Neural cell (in vitro differentiated cells): Measurements from ENCODE around the gene FAM32A. TPM values are rescaled to one million over a fixed set of nuclear protein-coding genes. Genes with fewer than 3 reads are reported as not detected.

Source experiments
- H2AFZ ChIP-seq: fragments of 200-600, 300-800 bp; sonication (generic), shearing (Covaris generic); 2 replicates; pipeline ENCODE4 v1.6.0; 2014; ENCODE audit warnings: low read depth, mild to moderate bottlenecking, antibody characterized with exemption, low read length, moderate library complexity
- H3F3A ChIP-seq: fragments of 200-600 bp; shearing (Covaris generic); 2 replicates; pipeline ENCODE4 v1.6.1; 2016; ENCODE audit warnings: mild to moderate bottlenecking, moderate library complexity, mixed read lengths, antibody characterized with exemption, low read length; ENCODE audit not compliant: insufficient read depth, poor library complexity, severe bottlenecking
- H3K27ac ChIP-seq: fragments of 200-600, 300-800 bp; sonication (generic), shearing (Covaris generic); 2 replicates; pipeline ENCODE4 v1.5.1; 2014; ENCODE audit warnings: mild to moderate bottlenecking, low read length, moderate library complexity
- H3K27me3 ChIP-seq: fragments of 300-800, 200-600 bp; sonication (generic), shearing (Covaris generic); 2 replicates; pipeline ENCODE4 v1.6.0; 2014; ENCODE audit warnings: mild to moderate bottlenecking, low read depth, low read length, moderate library complexity; ENCODE audit not compliant: insufficient read depth
- H3K36me3 ChIP-seq: fragments of 300-800, 200-600 bp; sonication (generic), shearing (Covaris generic); 2 replicates; pipeline ENCODE4 v1.5.1; 2014; ENCODE audit warnings: mild to moderate bottlenecking, antibody characterized with exemption, low read length, moderate library complexity; ENCODE audit not compliant: insufficient read depth
- H3K4me2 ChIP-seq: fragments of 300-800, 200-600 bp; sonication (generic), shearing (Covaris generic); 2 replicates; pipeline ENCODE4 v1.6.0; 2014; ENCODE audit warnings: mild to moderate bottlenecking, low read length
- H3K4me3 ChIP-seq: fragments of 300-800, 200-600 bp; sonication (generic), shearing (Covaris generic); 2 replicates; pipeline ENCODE4 v1.5.1; 2014; ENCODE audit warnings: mild to moderate bottlenecking, low read length, moderate library complexity
- H3K79me2 ChIP-seq: fragments of 200-600 bp; shearing (Covaris generic); replicated peaks from 2 replicates; pipeline ENCODE4 v1.6.0; 2014; ENCODE audit warnings: mild to moderate bottlenecking, low read length, moderate library complexity; ENCODE audit not compliant: insufficient read depth
- H3K9ac ChIP-seq: fragments of 300-800, 200-600 bp; sonication (generic), shearing (Covaris generic); 2 replicates; pipeline ENCODE4 v1.6.1; 2016; ENCODE audit warnings: mild to moderate bottlenecking, low read length, mixed read lengths
- H3K9me2 ChIP-seq: fragments of 200-600 bp; shearing (Covaris generic); 2 replicates; pipeline ENCODE4 v1.6.1; 2016; ENCODE audit warnings: mild to moderate bottlenecking, low read length, mixed read lengths; ENCODE audit not compliant: insufficient read depth
- H3K9me3 ChIP-seq: fragments of 200-600, 300-800 bp; sonication (generic), shearing (Covaris generic); 2 replicates; pipeline ENCODE4 v1.6.1; 2016; ENCODE audit warnings: mild to moderate bottlenecking, mixed run types, low read length, moderate library complexity, mixed read lengths
- H4K20me1 ChIP-seq: fragments of 200-600 bp; shearing (Covaris generic); 2 replicates; pipeline ENCODE4 v1.6.1; 2016; ENCODE audit warnings: mild to moderate bottlenecking, mixed run types; ENCODE audit not compliant: insufficient read depth
- EP300 ChIP-seq: fragments of 450-650 bp; conservative IDR thresholded peaks from 2 replicates; pipeline ENCODE4 v1.6.1; 2014; ENCODE audit warnings: antibody characterized with exemption, mild to moderate bottlenecking, moderate library complexity; ENCODE audit not compliant: poor library complexity, severe bottlenecking
- EZH2 ChIP-seq: fragments of 200-600, 300-800 bp; shearing (Covaris generic), sonication (generic); IDR thresholded peaks from 2 replicates; pipeline ENCODE4 v1.6.1; 2014; ENCODE audit warnings: antibody characterized with exemption, low read length, borderline replicate concordance, mild to moderate bottlenecking; ENCODE audit not compliant: insufficient read depth, poor library complexity, severe bottlenecking
- MXI1 ChIP-seq: fragments of 450-650 bp; conservative IDR thresholded peaks from 2 replicates; pipeline ENCODE4 v1.6.1; 2014; ENCODE audit warnings: antibody characterized with exemption, mild to moderate bottlenecking; ENCODE audit not compliant: poor library complexity, severe bottlenecking
- POLR2AphosphoS5 ChIP-seq: IDR thresholded peaks from 2 replicates; pipeline ENCODE4 v1.6.1; 2012
- RAD21 ChIP-seq: fragments of 450-650 bp; conservative IDR thresholded peaks from 2 replicates; pipeline ENCODE4 v1.6.1; 2014; ENCODE audit warnings: antibody characterized with exemption, mild to moderate bottlenecking, moderate library complexity
- SMC3 ChIP-seq: fragments of 450-650 bp; conservative IDR thresholded peaks from 2 replicates; pipeline ENCODE4 v1.6.1; 2014; ENCODE audit warnings: antibody characterized with exemption, mild to moderate bottlenecking, moderate library complexity; ENCODE audit not compliant: poor library complexity
- TAF1 ChIP-seq: IDR thresholded peaks from 2 replicates; pipeline ENCODE4 v1.6.1; 2012; ENCODE audit warnings: low read depth
- polyA plus RNA-seq: library from polyadenylated mRNA; depleted of rRNA; stranded (reverse); fragments of >200 nt; gene quantifications from 2 replicates; pipeline ENCODE4 v1.2.3, GENCODE V29; 2014
- TF ChIP-seq, protein P1 (sequence below): fragments of 450-650 bp; IDR thresholded peaks from 2 replicates; pipeline ENCODE4 v1.5.1; 2014; ENCODE audit warnings: antibody characterized with exemption, mild to moderate bottlenecking, moderate library complexity; ENCODE audit not compliant: poor library complexity, severe bottlenecking
- TF ChIP-seq, protein P2 (sequence below): IDR thresholded peaks from 2 replicates; pipeline ENCODE4 v1.6.1; 2012; ENCODE audit warnings: borderline replicate concordance

The FAM32A gene
- polyA plus RNA-seq, 1 donor from 2014 or later = 545 TPM

GRCh38 chr19:16213076-16213475, 27.9 kb downstream of the FAM32A start:
- Histone ChIP-seq H3K27ac (no peak overlapping the region), H3K4me2 (no peak overlapping the region), H3K9me3 (no peaks in the 10 kb centered on the region), H3K36me3 (no peaks in the 10 kb centered on the region), H3K9ac (no peak overlapping the region), H3K79me2 (no peaks in the 10 kb centered on the region), H3K9me2 (no peaks in the 10 kb centered on the region), H3K27me3 (no peaks in the 10 kb centered on the region), H4K20me1 (no peaks in the 10 kb centered on the region), H2AFZ (no peak overlapping the region), H3F3A (no peaks in the 10 kb centered on the region), H3K4me3 (no peak overlapping the region)
- TF ChIP-seq TAF1 (no peak), EZH2 (no peak), RAD21 (no peak), SMC3 (no peak)
- TF ChIP-seq, protein P1, sequence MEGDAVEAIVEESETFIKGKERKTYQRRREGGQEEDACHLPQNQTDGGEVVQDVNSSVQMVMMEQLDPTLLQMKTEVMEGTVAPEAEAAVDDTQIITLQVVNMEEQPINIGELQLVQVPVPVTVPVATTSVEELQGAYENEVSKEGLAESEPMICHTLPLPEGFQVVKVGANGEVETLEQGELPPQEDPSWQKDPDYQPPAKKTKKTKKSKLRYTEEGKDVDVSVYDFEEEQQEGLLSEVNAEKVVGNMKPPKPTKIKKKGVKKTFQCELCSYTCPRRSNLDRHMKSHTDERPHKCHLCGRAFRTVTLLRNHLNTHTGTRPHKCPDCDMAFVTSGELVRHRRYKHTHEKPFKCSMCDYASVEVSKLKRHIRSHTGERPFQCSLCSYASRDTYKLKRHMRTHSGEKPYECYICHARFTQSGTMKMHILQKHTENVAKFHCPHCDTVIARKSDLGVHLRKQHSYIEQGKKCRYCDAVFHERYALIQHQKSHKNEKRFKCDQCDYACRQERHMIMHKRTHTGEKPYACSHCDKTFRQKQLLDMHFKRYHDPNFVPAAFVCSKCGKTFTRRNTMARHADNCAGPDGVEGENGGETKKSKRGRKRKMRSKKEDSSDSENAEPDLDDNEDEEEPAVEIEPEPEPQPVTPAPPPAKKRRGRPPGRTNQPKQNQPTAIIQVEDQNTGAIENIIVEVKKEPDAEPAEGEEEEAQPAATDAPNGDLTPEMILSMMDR = no peak
- TF ChIP-seq, protein P2, sequence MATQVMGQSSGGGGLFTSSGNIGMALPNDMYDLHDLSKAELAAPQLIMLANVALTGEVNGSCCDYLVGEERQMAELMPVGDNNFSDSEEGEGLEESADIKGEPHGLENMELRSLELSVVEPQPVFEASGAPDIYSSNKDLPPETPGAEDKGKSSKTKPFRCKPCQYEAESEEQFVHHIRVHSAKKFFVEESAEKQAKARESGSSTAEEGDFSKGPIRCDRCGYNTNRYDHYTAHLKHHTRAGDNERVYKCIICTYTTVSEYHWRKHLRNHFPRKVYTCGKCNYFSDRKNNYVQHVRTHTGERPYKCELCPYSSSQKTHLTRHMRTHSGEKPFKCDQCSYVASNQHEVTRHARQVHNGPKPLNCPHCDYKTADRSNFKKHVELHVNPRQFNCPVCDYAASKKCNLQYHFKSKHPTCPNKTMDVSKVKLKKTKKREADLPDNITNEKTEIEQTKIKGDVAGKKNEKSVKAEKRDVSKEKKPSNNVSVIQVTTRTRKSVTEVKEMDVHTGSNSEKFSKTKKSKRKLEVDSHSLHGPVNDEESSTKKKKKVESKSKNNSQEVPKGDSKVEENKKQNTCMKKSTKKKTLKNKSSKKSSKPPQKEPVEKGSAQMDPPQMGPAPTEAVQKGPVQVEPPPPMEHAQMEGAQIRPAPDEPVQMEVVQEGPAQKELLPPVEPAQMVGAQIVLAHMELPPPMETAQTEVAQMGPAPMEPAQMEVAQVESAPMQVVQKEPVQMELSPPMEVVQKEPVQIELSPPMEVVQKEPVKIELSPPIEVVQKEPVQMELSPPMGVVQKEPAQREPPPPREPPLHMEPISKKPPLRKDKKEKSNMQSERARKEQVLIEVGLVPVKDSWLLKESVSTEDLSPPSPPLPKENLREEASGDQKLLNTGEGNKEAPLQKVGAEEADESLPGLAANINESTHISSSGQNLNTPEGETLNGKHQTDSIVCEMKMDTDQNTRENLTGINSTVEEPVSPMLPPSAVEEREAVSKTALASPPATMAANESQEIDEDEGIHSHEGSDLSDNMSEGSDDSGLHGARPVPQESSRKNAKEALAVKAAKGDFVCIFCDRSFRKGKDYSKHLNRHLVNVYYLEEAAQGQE = no peak

- H3K9ac ChIP-seq = no peak overlapping the region
- no peaks in the 10 kb centered on the region for H4K20me1 ChIP-seq
- H2AFZ ChIP-seq = no peak overlapping the region
- H3K9me2 ChIP-seq = no peaks in the 10 kb centered on the region
- no peak overlapping the region for H3K27ac ChIP-seq
- H3F3A ChIP-seq = no peaks in the 10 kb centered on the region
- H3K4me3 ChIP-seq = no peak overlapping the region
- H3K4me2 ChIP-seq = no peak overlapping the region
- no peaks in the 10 kb centered on the region for H3K27me3 ChIP-seq
- H3K36me3 ChIP-seq = no peaks in the 10 kb centered on the region
- no peaks in the 10 kb centered on the region for H3K79me2 ChIP-seq
- TF ChIP-seq MXI1 (no peak), SMC3 (no peak), EZH2 (no peak), RAD21 (no peak), EP300 (no peak), POLR2AphosphoS5 (no peak), TAF1 (no peak)
- TF ChIP-seq, protein P2 = no peak
- TF ChIP-seq, protein P1 = no peak
- no peaks in the 10 kb centered on the region for H3K9me3 ChIP-seq
These were observed 31.8 kb downstream of the FAM32A start for GRCh38 chr19:16216744-16217670.
